ENCODE data around the gene NTN3.

The NTN3 gene

DNA sequence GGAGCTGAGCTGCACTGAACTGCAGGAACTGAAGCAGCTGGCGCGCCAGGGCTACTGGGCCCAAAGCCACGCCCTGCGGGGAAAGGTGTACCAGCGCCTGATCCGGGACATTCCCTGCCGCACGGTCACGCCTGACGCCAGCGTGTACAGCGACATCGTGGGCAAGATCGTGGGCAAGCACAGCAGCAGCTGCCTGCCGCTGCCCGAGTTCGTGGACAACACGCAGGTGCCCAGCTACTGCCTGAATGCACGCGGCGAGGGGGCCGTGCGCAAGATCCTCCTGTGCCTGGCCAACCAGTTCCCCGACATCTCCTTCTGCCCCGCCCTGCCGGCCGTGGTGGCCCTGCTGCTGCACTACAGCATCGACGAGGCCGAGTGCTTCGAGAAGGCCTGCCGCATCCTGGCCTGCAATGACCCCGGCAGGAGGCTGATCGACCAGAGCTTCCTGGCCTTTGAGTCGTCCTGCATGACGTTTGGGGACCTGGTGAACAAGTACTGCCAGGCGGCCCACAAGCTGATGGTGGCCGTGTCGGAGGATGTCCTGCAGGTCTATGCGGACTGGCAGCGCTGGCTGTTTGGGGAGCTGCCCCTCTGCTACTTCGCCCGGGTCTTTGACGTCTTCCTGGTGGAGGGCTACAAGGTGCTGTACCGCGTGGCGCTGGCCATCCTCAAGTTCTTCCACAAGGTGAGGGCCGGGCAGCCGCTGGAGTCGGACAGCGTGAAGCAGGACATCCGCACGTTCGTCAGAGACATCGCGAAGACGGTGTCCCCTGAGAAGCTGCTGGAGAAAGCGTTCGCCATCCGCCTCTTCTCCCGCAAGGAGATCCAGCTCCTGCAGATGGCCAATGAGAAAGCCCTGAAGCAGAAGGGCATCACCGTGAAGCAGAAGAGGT is 25.4 kb downstream of the NTN3 start:
- peak overlapping the region; percentile 76 for H3K27ac ChIP-seq
- TF ChIP-seq, protein P1, sequence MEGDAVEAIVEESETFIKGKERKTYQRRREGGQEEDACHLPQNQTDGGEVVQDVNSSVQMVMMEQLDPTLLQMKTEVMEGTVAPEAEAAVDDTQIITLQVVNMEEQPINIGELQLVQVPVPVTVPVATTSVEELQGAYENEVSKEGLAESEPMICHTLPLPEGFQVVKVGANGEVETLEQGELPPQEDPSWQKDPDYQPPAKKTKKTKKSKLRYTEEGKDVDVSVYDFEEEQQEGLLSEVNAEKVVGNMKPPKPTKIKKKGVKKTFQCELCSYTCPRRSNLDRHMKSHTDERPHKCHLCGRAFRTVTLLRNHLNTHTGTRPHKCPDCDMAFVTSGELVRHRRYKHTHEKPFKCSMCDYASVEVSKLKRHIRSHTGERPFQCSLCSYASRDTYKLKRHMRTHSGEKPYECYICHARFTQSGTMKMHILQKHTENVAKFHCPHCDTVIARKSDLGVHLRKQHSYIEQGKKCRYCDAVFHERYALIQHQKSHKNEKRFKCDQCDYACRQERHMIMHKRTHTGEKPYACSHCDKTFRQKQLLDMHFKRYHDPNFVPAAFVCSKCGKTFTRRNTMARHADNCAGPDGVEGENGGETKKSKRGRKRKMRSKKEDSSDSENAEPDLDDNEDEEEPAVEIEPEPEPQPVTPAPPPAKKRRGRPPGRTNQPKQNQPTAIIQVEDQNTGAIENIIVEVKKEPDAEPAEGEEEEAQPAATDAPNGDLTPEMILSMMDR (IDR thresholded peaks at IDR 0.05) = no peak
- TF ChIP-seq ZFX (IDR thresholded peaks at IDR 0.05; ENCODE audit: borderline replicate concordance) = no peak

DNA sequence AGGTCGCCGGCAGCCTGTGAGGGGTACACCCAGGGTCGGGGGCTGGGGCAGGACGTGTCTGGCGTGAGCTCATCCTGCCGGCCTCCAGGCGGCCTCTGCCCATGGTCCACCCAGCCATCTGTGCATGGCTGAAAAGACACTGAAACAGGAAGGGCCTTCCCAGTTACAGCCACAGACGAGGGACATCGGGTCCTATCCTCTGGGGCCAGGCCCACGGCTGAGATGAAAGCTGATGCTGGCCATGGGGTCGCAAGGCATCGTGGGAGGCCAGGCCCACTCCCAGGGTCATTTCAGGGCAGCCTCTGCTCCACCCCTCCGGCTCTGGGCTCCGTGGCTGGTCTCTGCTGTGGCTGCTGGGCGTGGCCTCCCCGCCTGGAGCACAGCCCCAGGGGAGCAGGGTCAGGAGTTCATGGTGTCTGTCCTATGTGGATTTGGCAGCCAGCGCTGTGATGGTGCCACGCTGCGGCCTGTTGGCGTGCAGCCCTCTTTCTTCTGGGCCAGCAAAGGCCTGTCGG is 26.1 kb downstream of the NTN3 start:
- no peak for TF ChIP-seq ZFX (IDR thresholded peaks at IDR 0.05; ENCODE audit: borderline replicate concordance)
- TF ChIP-seq, protein P1 (IDR thresholded peaks at IDR 0.05) = no peak
- H3K27ac ChIP-seq = peak overlapping the region; percentile 76

DNA sequence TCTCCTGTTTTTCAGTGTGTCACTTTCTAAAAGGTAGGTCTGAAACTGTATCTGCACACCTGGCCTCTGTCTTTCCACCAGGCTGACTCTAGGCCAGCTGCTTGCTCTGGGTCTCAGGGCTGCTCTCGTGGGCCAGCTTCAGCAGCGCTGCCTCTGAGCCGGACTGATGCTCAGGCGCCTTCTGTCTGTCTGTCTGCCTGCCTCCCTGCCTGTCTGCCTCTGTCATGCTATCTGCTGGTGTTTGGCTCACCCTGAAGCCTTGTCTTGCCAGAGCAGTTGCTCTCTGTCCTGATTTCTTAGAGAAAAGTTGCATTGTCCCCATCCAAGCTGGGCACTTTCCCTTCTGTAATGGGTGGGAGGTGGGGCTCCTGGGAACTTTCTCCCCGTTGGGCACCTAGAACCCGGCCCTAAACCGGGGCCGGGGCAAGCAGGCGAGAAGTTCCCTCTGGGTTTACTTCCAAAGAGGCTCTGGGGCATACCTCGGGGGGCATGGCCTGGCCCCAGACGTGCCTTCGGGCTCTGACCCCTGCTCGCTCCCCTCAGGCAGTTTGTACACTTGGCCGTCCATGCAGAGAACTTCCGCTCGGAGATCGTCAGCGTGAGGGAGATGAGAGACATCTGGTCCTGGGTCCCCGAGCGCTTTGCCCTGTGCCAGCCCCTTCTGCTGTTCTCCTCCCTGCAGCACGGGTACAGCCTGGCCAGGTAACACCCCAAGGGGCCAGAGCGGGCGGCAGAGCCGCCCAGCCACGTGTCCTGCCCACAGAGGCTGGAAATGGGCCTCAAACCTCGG is 26.8 kb downstream of the NTN3 start:
- TF ChIP-seq ZFX (IDR thresholded peaks at IDR 0.05; ENCODE audit: borderline replicate concordance) = no peak
- TF ChIP-seq, protein P1 (IDR thresholded peaks at IDR 0.05) = no peak
- peak overlapping the region; percentile 76; the same call in 1 of the 2 replicates for H3K27ac ChIP-seq

DNA sequence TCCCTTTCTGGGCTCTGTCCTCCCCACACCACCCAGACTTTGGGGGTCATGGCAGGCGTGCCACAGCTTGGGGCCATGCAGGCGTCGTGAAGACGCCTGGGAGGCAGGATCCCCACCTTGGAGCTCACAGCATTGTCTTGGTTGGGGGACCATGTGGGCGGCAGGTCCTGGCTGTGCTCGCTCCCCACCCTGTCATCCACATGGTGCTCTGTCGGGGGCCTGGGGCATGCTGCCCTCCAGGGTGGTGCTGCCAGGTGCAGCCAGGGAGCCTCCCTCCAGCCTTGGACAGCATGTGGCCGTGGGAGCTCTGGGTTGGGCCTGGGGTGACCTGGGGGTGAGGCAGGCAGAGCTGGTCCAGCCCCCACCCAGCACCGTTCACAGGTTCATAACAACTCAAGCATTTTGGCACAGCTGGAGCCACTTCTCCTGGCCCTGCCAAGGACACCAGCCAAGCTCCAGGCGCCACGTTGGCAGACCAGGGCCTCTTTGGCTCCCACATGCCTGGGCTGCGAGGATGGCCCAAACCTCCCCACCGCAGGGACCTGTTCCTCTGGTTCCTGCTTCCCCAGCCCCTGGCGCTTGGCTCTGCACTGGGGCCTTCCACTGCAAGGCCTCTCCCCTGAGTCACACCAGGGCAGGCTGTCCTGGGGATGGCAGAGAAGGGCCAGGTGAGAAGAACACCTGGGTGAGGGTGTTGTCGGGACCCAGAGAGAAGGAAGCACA is 27.6 kb downstream of the NTN3 start:
- H3K27ac ChIP-seq = no peak overlapping the region
- TF ChIP-seq, protein P1 (IDR thresholded peaks at IDR 0.05) = no peak
- TF ChIP-seq ZFX (IDR thresholded peaks at IDR 0.05; ENCODE audit: borderline replicate concordance) = no peak

DNA sequence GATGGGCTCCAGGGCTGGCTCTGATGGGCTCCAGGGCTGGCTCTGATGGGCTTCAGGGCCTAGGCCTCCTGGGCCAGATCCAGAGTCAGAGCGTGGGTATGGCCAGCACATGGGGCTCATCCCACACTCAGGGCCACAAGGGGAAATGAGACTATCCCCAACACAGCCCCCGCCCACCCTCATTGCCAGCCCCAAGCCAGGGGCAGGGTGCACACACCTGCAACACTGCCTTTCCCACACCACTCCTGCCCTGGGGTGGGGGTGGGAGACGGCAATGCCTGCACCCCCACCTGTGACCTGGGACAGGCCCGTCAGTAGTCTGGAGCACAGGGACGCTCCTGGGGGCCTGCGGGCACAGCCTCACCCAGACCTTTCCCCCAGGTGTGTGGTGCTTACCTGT is 28.4 kb downstream of the NTN3 start:
- no peak for TF ChIP-seq ZFX (IDR thresholded peaks at IDR 0.05; ENCODE audit: borderline replicate concordance)
- TF ChIP-seq, protein P1 (IDR thresholded peaks at IDR 0.05) = no peak
- no peak overlapping the region for H3K27ac ChIP-seq

DNA sequence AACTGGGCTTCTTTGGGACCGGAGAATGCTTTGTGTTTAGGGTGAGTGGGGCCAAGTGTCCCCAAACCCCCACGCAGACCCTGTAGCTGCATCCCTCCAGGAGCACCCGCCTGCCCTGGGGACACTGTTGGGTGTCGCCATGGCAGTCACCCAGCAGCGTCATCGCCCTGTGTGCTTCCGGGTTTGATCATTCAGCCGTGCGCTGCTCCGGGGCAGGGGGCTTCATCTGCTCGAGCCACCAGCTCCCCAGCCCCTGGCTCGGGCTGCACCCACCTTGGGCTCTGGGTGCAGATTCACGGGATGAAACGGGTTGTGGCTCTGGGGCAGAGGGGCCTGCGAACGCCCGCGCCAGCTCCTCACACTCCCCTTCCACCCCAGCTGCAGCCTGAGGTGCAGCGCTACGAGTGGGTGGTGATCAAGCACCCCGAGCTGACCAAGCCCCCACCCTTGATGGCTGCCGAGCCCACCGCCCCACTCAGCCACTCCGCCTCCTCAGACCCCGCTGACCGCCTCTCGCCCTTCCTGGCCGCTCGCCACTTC is 28.9 kb downstream of the NTN3 start:
- no peak overlapping the region for H3K27ac ChIP-seq
- TF ChIP-seq ZFX (IDR thresholded peaks at IDR 0.05; ENCODE audit: borderline replicate concordance) = no peak
- TF ChIP-seq, protein P1 (IDR thresholded peaks at IDR 0.05) = no peak

Measured in 22Rv1 (cell line).